NK-92 (cell line): ENCODE data around the gene LARP4B.

Experiments used
- DNase-seq: peaks from one replicate; lab custom pipeline; 2025; ENCODE audit not compliant: unreplicated experiment; lab: John Stamatoyannopoulos, UW

LARP4B gene

GRCh38 chr10:926075-926698 lies 5.3 kb downstream of the LARP4B start:
- DNase-seq: no peak

GRCh38 chr10:924524-924859 lies 7.0 kb downstream of the LARP4B start:
- no peak for DNase-seq

GRCh38 chr10:923844-924523 lies 7.5 kb downstream of the LARP4B start:
- DNase-seq: no peak

GRCh38 chr10:921471-922414 lies 9.8 kb downstream of the LARP4B start:
- no peak for DNase-seq

- DNase-seq: no peak
These were observed 11.1 kb downstream of the LARP4B start for GRCh38 chr10:920450-920849.

GRCh38 chr10:919481-919880 lies 12.0 kb downstream of the LARP4B start:
- DNase-seq: no peak

GRCh38 chr10:917999-918398 lies 13.5 kb downstream of the LARP4B start:
- no peak for DNase-seq

- DNase-seq: no peak
These were observed 14.1 kb downstream of the LARP4B start for GRCh38 chr10:917416-917720.

GRCh38 chr10:916716-917415 lies 14.6 kb downstream of the LARP4B start:
- no peak for DNase-seq

GRCh38 chr10:909831-910230 lies 21.7 kb downstream of the LARP4B start:
- no peak for DNase-seq

- DNase-seq: no peak
These were observed 25.5 kb downstream of the LARP4B start for GRCh38 chr10:905972-906371.

GRCh38 chr10:905503-905902 lies 26.0 kb downstream of the LARP4B start:
- DNase-seq: no peak

GRCh38 chr10:904403-904802 lies 27.1 kb downstream of the LARP4B start:
- DNase-seq: no peak

GRCh38 chr10:898141-898540 lies 33.4 kb downstream of the LARP4B start:
- no peak for DNase-seq

GRCh38 chr10:896982-897381 lies 34.5 kb downstream of the LARP4B start:
- DNase-seq: no peak

GRCh38 chr10:895324-895723 lies 36.2 kb downstream of the LARP4B start:
- DNase-seq: no peak

- no peak for DNase-seq
These were observed 52.6 kb downstream of the LARP4B start for GRCh38 chr10:878895-879294.

GRCh38 chr10:878333-878759 lies 53.2 kb downstream of the LARP4B start:
- DNase-seq: no peak

- DNase-seq: no peak
These were observed 55.1 kb downstream of the LARP4B start for GRCh38 chr10:876438-876837.

- no peak for DNase-seq
These were observed 58.5 kb downstream of the LARP4B start for GRCh38 chr10:873020-873419.

GRCh38 chr10:871951-872403 lies 59.5 kb downstream of the LARP4B start:
- no peak for DNase-seq
